NCI-H345 (cell line): ENCODE results near the gene KCNK5.

ENCODE experiments used
- DNase-seq: peaks from one replicate; lab custom pipeline; 2025; lab: John Stamatoyannopoulos, UW

Gene KCNK5

GRCh38 chr6:39228992-39229767, at the start of gene KCNK5:
Gene KCNK5, minus strand, starts transcription at chr6:39229475. Its CDS starts 364 bp downstream, at chr6:39229111.
- peak; percentile 86 for DNase-seq

- DNase-seq, result no peak
Measured at GRCh38 chr6:39276379-39276995, 47.2 kb upstream of the KCNK5 start.

- no peak for DNase-seq
Measured at GRCh38 chr6:39274903-39275302, 45.6 kb upstream of the KCNK5 start.

GRCh38 chr6:39274471-39274870, 45.2 kb upstream of the KCNK5 start:
- no peak for DNase-seq

- DNase-seq, result no peak
Measured at GRCh38 chr6:39273406-39273821, 44.1 kb upstream of the KCNK5 start.

- no peak for DNase-seq
Measured at GRCh38 chr6:39269961-39270360, 40.7 kb upstream of the KCNK5 start.

- DNase-seq, result no peak
Measured at GRCh38 chr6:39268721-39269120, 39.4 kb upstream of the KCNK5 start.

GRCh38 chr6:39268171-39268570, 38.9 kb upstream of the KCNK5 start:
- DNase-seq, result peak; percentile 78

- DNase-seq, result no peak
Measured at GRCh38 chr6:39266782-39267355, 37.6 kb upstream of the KCNK5 start.

GRCh38 chr6:39266375-39266774, 37.1 kb upstream of the KCNK5 start:
- DNase-seq, result peak; percentile 78

GRCh38 chr6:39263303-39264037, 34.2 kb upstream of the KCNK5 start:
- no peak for DNase-seq

GRCh38 chr6:39261751-39262150, 32.5 kb upstream of the KCNK5 start:
- no peak for DNase-seq

- DNase-seq, result no peak
Measured at GRCh38 chr6:39260953-39261352, 31.7 kb upstream of the KCNK5 start.

- DNase-seq, result no peak
Measured at GRCh38 chr6:39260456-39260855, 31.2 kb upstream of the KCNK5 start.

GRCh38 chr6:39256294-39256940, 27.1 kb upstream of the KCNK5 start:
- DNase-seq, result no peak

- DNase-seq, result no peak
Measured at GRCh38 chr6:39254999-39255535, 25.8 kb upstream of the KCNK5 start.

GRCh38 chr6:39251406-39251805, 22.1 kb upstream of the KCNK5 start:
- DNase-seq, result peak; percentile 72

GRCh38 chr6:39250507-39250906, 21.2 kb upstream of the KCNK5 start:
- DNase-seq, result no peak

- DNase-seq, result no peak
Measured at GRCh38 chr6:39249278-39249677, 20.0 kb upstream of the KCNK5 start.

GRCh38 chr6:39247667-39248194, 18.5 kb upstream of the KCNK5 start:
- DNase-seq, result no peak

GRCh38 chr6:39243809-39244208, 14.5 kb upstream of the KCNK5 start:
- no peak for DNase-seq
